Right lobe of liver (tissue), 4 donors: ENCODE measurements around the gene CFAP46.

Experiments used
- POLR2A ChIP-seq: fragments of 450-650 bp; IDR thresholded peaks from one replicate; pipeline ENCODE4 v1.6.1; 2017; ENCODE audit warnings: antibody characterized with exemption, mild to moderate bottlenecking
- TF ChIP-seq, protein P1 (sequence below), 4 donors: fragments of 200-600 bp in 3 of 4; fragments of 450-650 bp in 1 of 4; IDR thresholded peaks; one replicate each; pipeline versions ENCODE4 v1.5.1 to v1.8.0; 2016 to 2022; ENCODE audit warnings: antibody characterized with exemption in 4 of 4, mild to moderate bottlenecking in 2 of 4
- donor health status: DM: no; HTN: no; CAD: no.
- donor health status: DM: no; HTN: no; CAD: no.
- donor health status: DM: no; HTN: yes; CAD: no.

GRCh38 chr10:132789659-132790148 lies 152.7 kb downstream of the CFAP46 start:
- TF ChIP-seq POLR2A, result no peak
- TF ChIP-seq, protein P1, sequence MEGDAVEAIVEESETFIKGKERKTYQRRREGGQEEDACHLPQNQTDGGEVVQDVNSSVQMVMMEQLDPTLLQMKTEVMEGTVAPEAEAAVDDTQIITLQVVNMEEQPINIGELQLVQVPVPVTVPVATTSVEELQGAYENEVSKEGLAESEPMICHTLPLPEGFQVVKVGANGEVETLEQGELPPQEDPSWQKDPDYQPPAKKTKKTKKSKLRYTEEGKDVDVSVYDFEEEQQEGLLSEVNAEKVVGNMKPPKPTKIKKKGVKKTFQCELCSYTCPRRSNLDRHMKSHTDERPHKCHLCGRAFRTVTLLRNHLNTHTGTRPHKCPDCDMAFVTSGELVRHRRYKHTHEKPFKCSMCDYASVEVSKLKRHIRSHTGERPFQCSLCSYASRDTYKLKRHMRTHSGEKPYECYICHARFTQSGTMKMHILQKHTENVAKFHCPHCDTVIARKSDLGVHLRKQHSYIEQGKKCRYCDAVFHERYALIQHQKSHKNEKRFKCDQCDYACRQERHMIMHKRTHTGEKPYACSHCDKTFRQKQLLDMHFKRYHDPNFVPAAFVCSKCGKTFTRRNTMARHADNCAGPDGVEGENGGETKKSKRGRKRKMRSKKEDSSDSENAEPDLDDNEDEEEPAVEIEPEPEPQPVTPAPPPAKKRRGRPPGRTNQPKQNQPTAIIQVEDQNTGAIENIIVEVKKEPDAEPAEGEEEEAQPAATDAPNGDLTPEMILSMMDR (IDR thresholded peaks at IDR 0.05), result no peak
